ENCODE data around the gene TMEM117.

- TF ChIP-seq CTCF (conservative IDR thresholded peaks at IDR 0.05; ENCODE audit: low read depth, low read length) (no peak), EZH2 (IDR thresholded peaks at IDR 0.05; ENCODE audit: borderline replicate concordance, low read depth, low read length, poor library complexity, severe bottlenecking) (no peak)
Measured at GRCh38 chr12:44098786-44099185, 262.9 kb downstream of the TMEM117 start.

Data from A673 (cell line).